Measurements from ENCODE around the gene KLRK1.
"Not testable (repeated sequence)": the region's sequence is repeated elsewhere in the genome, so short reads cannot be mapped to it uniquely, and the experiment has no call there.

KLRK1 gene

GRCh38 chr12:10389904-10390303, at the start of gene KLRK1:
TSS of gene KLRK1 (minus strand) at chr12:10390041. CDS start at chr12:10388810, 1,231 bp downstream.
- peaks cover 27 to 62% (median 47%) of the 10 kb centered on the region in 10 experiments for H3K4me1 ChIP-seq
- TF ChIP-seq Cebpa-rat (IDR thresholded peaks at IDR 0.05), result no peak
- peak within 1 kb of the TSS in 8 of 11 experiments; percentile 10 to 50 (median 39); a peak in 14 of 22 replicates for H3K4me2 ChIP-seq
- no peaks in the 10 kb centered on the region for H4K20me1 ChIP-seq
- H3K36me3 ChIP-seq, result no peaks in the 10 kb centered on the region
- H3K9ac ChIP-seq, result no peak within 1 kb of the TSS
- 0 out of 22 replicates have a peak, but pooled peaks cover 0 to 3% (median 0%) of the 10 kb centered on the region in 11 experiments for H3K9me3 ChIP-seq (replicated peaks in 1 of 11)
- H3K4me3 ChIP-seq, result no peak within 1 kb of the TSS
- H3K27me3 ChIP-seq, result no peaks in the 10 kb centered on the region
- H3K27ac ChIP-seq, result no peak within 1 kb of the TSS

DNA sequence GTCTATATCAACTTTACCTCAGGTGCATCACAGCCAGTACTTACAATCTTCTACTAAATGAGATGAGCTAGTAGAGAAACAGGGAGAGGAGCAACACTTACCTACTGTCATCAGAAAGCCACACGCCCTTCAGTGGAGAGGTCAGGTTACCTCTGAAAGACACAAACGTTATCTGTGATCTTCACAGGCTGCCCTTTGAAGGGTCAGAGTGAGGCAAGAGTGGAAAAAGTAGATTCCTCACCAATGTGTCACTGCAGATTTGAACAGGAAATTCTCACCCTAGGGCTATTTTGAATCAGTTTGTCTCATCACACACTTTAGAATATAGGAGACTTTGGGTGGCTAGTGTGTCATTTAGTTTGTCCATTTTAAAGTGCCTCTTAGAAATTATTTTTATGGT, 47.8 kb upstream of the KLRK1 start:
- not testable (repeated sequence) for H3K4me3 ChIP-seq; H3K9me3 ChIP-seq (replicated peaks in 1 of 11); H4K20me1 ChIP-seq; H3K36me3 ChIP-seq; H3K27ac ChIP-seq; H3K4me2 ChIP-seq; H3K4me1 ChIP-seq; H3K9ac ChIP-seq; H3K27me3 ChIP-seq

GRCh38 chr12:10435816-10436215, 46.0 kb upstream of the KLRK1 start, which contains the start of gene KLRC2:
TSS of gene KLRC2 (minus strand) at chr12:10436010. CDS start at chr12:10435986, 24 bp downstream.
- not testable (repeated sequence) for H3K4me3 ChIP-seq; H4K20me1 ChIP-seq; H3K36me3 ChIP-seq; H3K27ac ChIP-seq; H3K27me3 ChIP-seq; H3K9ac ChIP-seq; H3K4me1 ChIP-seq; H3K9me3 ChIP-seq (replicated peaks in 1 of 11); H3K4me2 ChIP-seq

- not testable (repeated sequence) for H3K27ac ChIP-seq; H3K4me3 ChIP-seq; H3K9me3 ChIP-seq (replicated peaks in 1 of 11); H3K36me3 ChIP-seq; H3K27me3 ChIP-seq; H3K9ac ChIP-seq; H3K4me2 ChIP-seq; H3K4me1 ChIP-seq; H4K20me1 ChIP-seq
These were observed 40.8 kb upstream of the KLRK1 start for GRCh38 chr12:10430623-10431022.

GRCh38 chr12:10425938-10426337, 36.1 kb upstream of the KLRK1 start:
- H3K4me3 ChIP-seq; H3K9ac ChIP-seq; H3K36me3 ChIP-seq; H3K27ac ChIP-seq; H3K9me3 ChIP-seq (replicated peaks in 1 of 11); H3K4me1 ChIP-seq; H3K4me2 ChIP-seq; H4K20me1 ChIP-seq; H3K27me3 ChIP-seq: not testable (repeated sequence)

DNA sequence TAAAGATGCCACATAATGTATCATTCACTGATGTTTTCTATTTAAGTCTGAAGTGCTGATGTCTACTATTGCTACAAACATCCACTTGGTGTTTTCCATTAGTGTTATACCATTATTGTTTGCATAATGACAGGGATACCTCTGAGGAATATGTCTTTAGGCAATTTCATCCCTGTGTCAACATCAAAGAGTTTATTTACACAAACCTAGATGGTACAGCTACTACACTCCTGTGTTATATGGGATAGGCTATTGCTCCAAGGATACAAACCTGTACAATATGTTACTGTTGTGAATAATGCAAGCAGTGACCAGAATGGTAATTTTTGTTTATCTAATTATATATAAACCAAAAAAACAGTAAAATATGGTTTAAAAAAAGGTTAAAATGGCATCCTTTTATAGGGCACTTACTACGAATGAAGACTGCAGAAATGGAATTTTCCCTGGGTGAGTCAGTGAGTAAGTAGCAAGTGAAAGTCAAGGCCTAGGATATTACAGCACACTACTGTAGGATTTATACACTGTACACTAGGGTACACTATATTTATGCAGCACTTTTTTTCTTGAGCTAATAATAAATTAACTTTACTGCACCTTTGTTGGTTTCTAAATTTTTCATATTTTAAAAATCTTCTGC, 34.5 kb upstream of the KLRK1 start:
- not testable (repeated sequence) for H4K20me1 ChIP-seq; H3K27ac ChIP-seq; H3K4me1 ChIP-seq; H3K36me3 ChIP-seq; H3K4me2 ChIP-seq; H3K4me3 ChIP-seq; H3K9ac ChIP-seq; H3K27me3 ChIP-seq; H3K9me3 ChIP-seq (replicated peaks in 1 of 11)

GRCh38 chr12:10422159-10422558, 32.3 kb upstream of the KLRK1 start:
- H3K4me1 ChIP-seq; H4K20me1 ChIP-seq; H3K4me2 ChIP-seq; H3K36me3 ChIP-seq; H3K9ac ChIP-seq; H3K27ac ChIP-seq; H3K27me3 ChIP-seq; H3K9me3 ChIP-seq (replicated peaks in 1 of 11); H3K4me3 ChIP-seq: not testable (repeated sequence)

DNA sequence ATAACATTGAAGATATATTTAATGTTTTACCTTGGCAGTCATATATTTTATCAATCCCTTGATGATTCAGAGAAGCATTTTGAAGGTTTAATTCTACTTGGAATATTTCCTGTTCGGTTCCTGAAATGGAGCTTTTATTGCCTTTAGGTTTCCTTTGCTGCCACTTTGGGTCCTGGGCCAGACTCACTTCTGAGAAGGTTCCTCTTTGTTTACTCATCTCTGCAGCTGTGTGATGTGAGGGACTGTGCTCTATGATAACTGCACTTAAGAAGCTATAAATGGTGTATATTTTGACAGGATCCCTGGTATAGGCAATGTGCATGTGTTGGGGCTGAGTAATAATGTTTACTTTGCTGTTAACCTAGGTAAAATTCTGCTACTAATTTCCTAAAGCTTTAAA, 30.5 kb upstream of the KLRK1 start, which contains the start of gene KLRC3:
Gene KLRC3 (minus strand): TSS at position 262 of the 400 bp plus-strand sequence. CDS start 45 bp downstream, at position 217.
- not testable (repeated sequence) for H3K4me2 ChIP-seq; H3K4me3 ChIP-seq; H4K20me1 ChIP-seq; H3K9me3 ChIP-seq (replicated peaks in 1 of 11); H3K27me3 ChIP-seq; H3K9ac ChIP-seq; H3K27ac ChIP-seq; H3K36me3 ChIP-seq; H3K4me1 ChIP-seq

- no peak within 1 kb of the TSS for H3K27ac ChIP-seq
- no peak within 1 kb of the TSS for H3K4me3 ChIP-seq
- H3K27me3 ChIP-seq, result no peaks in the 10 kb centered on the region
- H3K4me2 ChIP-seq, result no peak within 1 kb of the TSS
- H3K9me3 ChIP-seq (replicated peaks in 1 of 11), result peaks cover 0 to 9% (median 5%) of the 10 kb centered on the region in 11 experiments; a peak in 7 of 22 replicates
- no peak within 1 kb of the TSS for H3K9ac ChIP-seq
- H3K4me1 ChIP-seq, result peaks cover 0 to 10% (median 6%) of the 10 kb centered on the region in 10 experiments; a peak in 11 of 20 replicates
- no peaks in the 10 kb centered on the region for H4K20me1 ChIP-seq
- no peak for TF ChIP-seq Cebpa-rat (IDR thresholded peaks at IDR 0.05)
- no peaks in the 10 kb centered on the region for H3K36me3 ChIP-seq
These were observed 19.6 kb upstream of the KLRK1 start, which contains the start of gene KLRC4 for GRCh38 chr12:10409392-10409791. TSS of gene KLRC4 (minus strand) at chr12:10409757. CDS start at chr12:10409575, 182 bp downstream.

GRCh38 chr12:10408842-10409241, 19.0 kb upstream of the KLRK1 start:
- H3K4me3 ChIP-seq, result no peak overlapping the region
- H3K4me2 ChIP-seq, result no peak overlapping the region
- TF ChIP-seq Cebpa-rat (IDR thresholded peaks at IDR 0.05), result no peak
- no peaks in the 10 kb centered on the region for H3K27me3 ChIP-seq
- H4K20me1 ChIP-seq, result no peaks in the 10 kb centered on the region
- peaks cover 0 to 11% (median 5%) of the 10 kb centered on the region in 11 experiments; a peak in 7 of 22 replicates for H3K9me3 ChIP-seq (replicated peaks in 1 of 11)
- no peaks in the 10 kb centered on the region for H3K36me3 ChIP-seq
- no peak overlapping the region for H3K9ac ChIP-seq
- H3K27ac ChIP-seq, result no peak overlapping the region
- peaks cover 0 to 10% (median 6%) of the 10 kb centered on the region in 10 experiments; a peak in 11 of 20 replicates for H3K4me1 ChIP-seq
